Measurements from ENCODE around the gene TCF15.

GRCh38 chr20:611047-611842, 1.1 kb upstream of the TCF15 start:
- no peak for TF ChIP-seq REST (IDR thresholded peaks at IDR 0.05; ENCODE audit: insufficient read depth in 1 of 2, low read depth in 2 of 2, low read length in 2 of 2)
- TF ChIP-seq TAF1 (IDR thresholded peaks at IDR 0.05; ENCODE audit: borderline replicate concordance, insufficient read depth, low read length): no peak
- TF ChIP-seq POLR2AphosphoS5 (IDR thresholded peaks at IDR 0.05; ENCODE audit: low read depth, low read length): no peak

Measured in PFSK-1 (cell line).